Kidney (tissue), 14 donors: Measurements from ENCODE around the gene C16orf46. TPM values are rescaled to one million over a fixed set of nuclear protein-coding genes. Genes with fewer than 3 reads are reported as not detected.

Experiments
- DNase-seq, 5 donors: peaks; one replicate each; pipeline ENCODE4 v3.0.0-alpha.2; 2013 to 2020
- FAIRE-seq: peaks from 2 replicates; lab custom pipeline; 2012; peaks lifted over from hg19 to GRCh38; lab: Jason Lieb, UNC
- H3K27ac ChIP-seq, 2 donors: one replicate each; pipeline ENCODE4 v1.7.0; 2013; ENCODE audit warnings: low read depth in 2 of 2, low read length in 2 of 2, inconsistent platforms in 1 of 2
- H3K27me3 ChIP-seq: one replicate; pipeline ENCODE4 v1.7.1; 2013; ENCODE audit warnings: low read length, inconsistent platforms; ENCODE audit not compliant: control insufficient read depth, insufficient read depth
- H3K36me3 ChIP-seq, 3 donors: one replicate each; pipeline versions ENCODE4 v1.7.0 to v1.7.1; 2013; ENCODE audit warnings: low read length in 3 of 3, control low read depth in 1 of 3, inconsistent platforms in 1 of 3; ENCODE audit not compliant: insufficient read depth in 3 of 3, control insufficient read depth in 2 of 3
- H3K4me1 ChIP-seq, 3 donors: one replicate each; pipeline versions ENCODE4 v1.7.0 to v1.7.1; 2013; ENCODE audit warnings: low read length in 3 of 3, inconsistent platforms in 1 of 3, low read depth in 1 of 3; ENCODE audit not compliant: control insufficient read depth in 2 of 3, insufficient read depth in 2 of 3
- H3K4me3 ChIP-seq, 3 donors: one replicate each; pipeline versions ENCODE4 v1.7.0 to v1.8.1; 2013; ENCODE audit warnings: low read length in 3 of 3, control low read depth in 1 of 3, inconsistent platforms in 1 of 3
- H3K9ac ChIP-seq, 3 donors: one replicate each; pipeline versions ENCODE4 v1.7.0 to v1.7.1; 2013; ENCODE audit warnings: low read length in 3 of 3, control low read depth in 1 of 3, inconsistent platforms in 1 of 3
- H3K9me3 ChIP-seq, 3 donors: one replicate each; pipeline versions ENCODE4 v1.7.0 to v1.7.1; 2013; ENCODE audit warnings: low read length in 3 of 3, control low read depth in 1 of 3, inconsistent platforms in 1 of 3; ENCODE audit not compliant: control insufficient read depth in 2 of 3, insufficient read depth in 1 of 3
- intact Hi-C: fragments of 100-400 bp; cut with DNase I; formaldehyde crosslinking; loops from one replicate; pipeline ENCODE4 v1.11.1; 2022
- polyA plus RNA-seq: library from polyadenylated mRNA; stranded (reverse); fragments of 350-450 nt; fragmentation: Illumina TruSeq; extraction: RNeasy Lipid Tissue Mini Kit (QIAGEN cat#74804); gene quantifications from one replicate; pipeline ENCODE4 v1.2.3, GENCODE V29; 2014; ENCODE audit warnings: low read depth, low replicate concordance; ENCODE audit not compliant: insufficient read depth
- total RNA-seq: library from RNA; stranded (reverse); fragmentation: NEBNext Ultra II Directional; extraction: Animal tissue kit (Norgen Biotek cat#: 25700); gene quantifications from one replicate; pipeline ENCODE4 v1.2.1, GENCODE V29; 2021
- TF ChIP-seq, protein P1 (sequence below): IDR thresholded peaks from 3 replicates; pipeline ENCODE4 v1.5.1; 2012; ENCODE audit warnings: mild to moderate bottlenecking, moderate library complexity, borderline replicate concordance; ENCODE audit not compliant: insufficient read depth; ENCODE audit errors: extremely low read depth
- donor health status: control.
- donor health status: control.
- donor health status: control.
- donor health status: control.
- donor health status: control.
- donor health status: DM: yes; HTN: yes; CAD: no.
- donor health status: Normal renal cell carcinoma (clear cell type).

C16orf46 gene
- total and polyA plus RNA-seq, 2 donors from 2014 or later: 0.47 to 1.7 TPM

DNA sequence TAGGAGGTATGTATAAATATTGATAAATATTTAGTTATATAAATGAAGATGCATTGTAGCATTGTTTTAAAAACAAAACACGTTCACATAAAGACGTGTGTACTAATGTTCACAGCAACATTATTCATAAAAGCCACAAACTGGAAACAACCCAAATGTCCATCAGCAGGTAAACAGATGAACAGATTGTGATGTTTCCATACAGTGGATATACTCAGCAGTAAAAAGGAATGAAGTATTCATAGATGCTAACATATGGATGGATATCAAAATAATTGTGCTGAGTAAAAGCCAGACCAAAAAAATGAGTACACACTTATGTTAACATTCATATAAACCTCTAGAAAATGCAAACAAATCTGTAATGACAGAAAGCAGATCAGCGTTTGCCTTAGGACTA lies 64.1 kb downstream of the C16orf46 start:
- FAIRE-seq: no peak
- TF ChIP-seq, protein P1, sequence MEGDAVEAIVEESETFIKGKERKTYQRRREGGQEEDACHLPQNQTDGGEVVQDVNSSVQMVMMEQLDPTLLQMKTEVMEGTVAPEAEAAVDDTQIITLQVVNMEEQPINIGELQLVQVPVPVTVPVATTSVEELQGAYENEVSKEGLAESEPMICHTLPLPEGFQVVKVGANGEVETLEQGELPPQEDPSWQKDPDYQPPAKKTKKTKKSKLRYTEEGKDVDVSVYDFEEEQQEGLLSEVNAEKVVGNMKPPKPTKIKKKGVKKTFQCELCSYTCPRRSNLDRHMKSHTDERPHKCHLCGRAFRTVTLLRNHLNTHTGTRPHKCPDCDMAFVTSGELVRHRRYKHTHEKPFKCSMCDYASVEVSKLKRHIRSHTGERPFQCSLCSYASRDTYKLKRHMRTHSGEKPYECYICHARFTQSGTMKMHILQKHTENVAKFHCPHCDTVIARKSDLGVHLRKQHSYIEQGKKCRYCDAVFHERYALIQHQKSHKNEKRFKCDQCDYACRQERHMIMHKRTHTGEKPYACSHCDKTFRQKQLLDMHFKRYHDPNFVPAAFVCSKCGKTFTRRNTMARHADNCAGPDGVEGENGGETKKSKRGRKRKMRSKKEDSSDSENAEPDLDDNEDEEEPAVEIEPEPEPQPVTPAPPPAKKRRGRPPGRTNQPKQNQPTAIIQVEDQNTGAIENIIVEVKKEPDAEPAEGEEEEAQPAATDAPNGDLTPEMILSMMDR: no peak
- Histone ChIP-seq H3K9ac (no peak overlapping the region), H3K9me3 (no peaks in the 10 kb centered on the region), H3K4me1 (peaks cover 0 to 2% (median 0%) of the 10 kb centered on the region in 3 donors), H3K4me3 (no peak overlapping the region), H3K27ac (no peak overlapping the region), H3K36me3 (peaks cover 0 to 10% (median 4%) of the 10 kb centered on the region in 3 donors), H3K27me3 (no peaks in the 10 kb centered on the region)
- DNase-seq: no peak
- intact Hi-C loops: no loop called here

Other genes starting within 250 kb of the C16orf46 start
- gene CMC2, start 70.4 kb downstream of the C16orf46 start, total RNA-seq: 33.4 TPM
- 146 TPM for gene CMC2, start 70.4 kb downstream of the C16orf46 start, polyA plus RNA-seq
- gene CENPN, start 70.0 kb downstream of the C16orf46 start, total RNA-seq: 4.1 TPM
- 2.0 TPM for gene CENPN, start 70.0 kb downstream of the C16orf46 start, polyA plus RNA-seq
- 31.3 TPM for gene ATMIN, start 41.4 kb downstream of the C16orf46 start, total RNA-seq
- 18.0 TPM for gene ATMIN, start 41.4 kb downstream of the C16orf46 start, polyA plus RNA-seq
- 37.9 TPM for gene GCSH, start 19.2 kb upstream of the C16orf46 start, total RNA-seq
- 129 TPM for gene GCSH, start 19.2 kb upstream of the C16orf46 start, polyA plus RNA-seq
- 3.0 TPM for gene BCO1, start 161.5 kb upstream of the C16orf46 start, total RNA-seq
- gene BCO1, start 161.5 kb upstream of the C16orf46 start, polyA plus RNA-seq: 1.4 TPM
- gene GAN, start 237.7 kb upstream of the C16orf46 start, total RNA-seq: 7.7 TPM
- gene GAN, start 237.7 kb upstream of the C16orf46 start, polyA plus RNA-seq: 0.60 TPM